ENCODE data around the gene TCAIM. TPM values are rescaled to one million over a fixed set of nuclear protein-coding genes. Genes with fewer than 3 reads are reported as not detected.

The TCAIM gene
- total RNA-seq, 1 donor from 2014 or later, result 22.4 TPM

DNA sequence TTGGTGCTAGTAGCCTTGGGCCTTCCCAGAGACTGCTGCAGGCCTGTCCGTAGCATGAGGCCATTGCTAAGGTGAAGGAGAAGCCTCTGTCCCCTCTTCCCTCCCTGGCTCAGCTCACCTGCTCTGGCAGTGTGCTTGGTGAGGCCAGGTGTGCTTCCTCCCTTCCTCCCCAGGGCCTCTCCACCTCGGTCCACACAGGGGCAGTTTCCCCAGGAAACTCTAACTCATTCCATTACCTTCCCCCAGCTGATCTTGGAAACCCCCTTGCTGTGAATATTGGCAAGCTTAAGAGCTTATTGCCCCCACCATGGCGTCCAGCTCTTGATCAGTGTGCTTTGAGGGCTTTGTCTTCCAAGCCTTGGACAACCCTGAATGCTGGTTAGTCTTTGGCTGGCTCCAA is 86.2 kb downstream of the TCAIM start:
- no peaks in the 10 kb centered on the region for H3K9me3 Mint-ChIP-seq
- H3K4me3 Mint-ChIP-seq, result no peak overlapping the region
- H3K36me3 Mint-ChIP-seq, result no peaks in the 10 kb centered on the region
- no peaks in the 10 kb centered on the region for H3K27me3 Mint-ChIP-seq
- no peak for DNase-seq (ENCODE audit: extremely low spot score, unreplicated experiment)
- TF ChIP-seq, protein P1, sequence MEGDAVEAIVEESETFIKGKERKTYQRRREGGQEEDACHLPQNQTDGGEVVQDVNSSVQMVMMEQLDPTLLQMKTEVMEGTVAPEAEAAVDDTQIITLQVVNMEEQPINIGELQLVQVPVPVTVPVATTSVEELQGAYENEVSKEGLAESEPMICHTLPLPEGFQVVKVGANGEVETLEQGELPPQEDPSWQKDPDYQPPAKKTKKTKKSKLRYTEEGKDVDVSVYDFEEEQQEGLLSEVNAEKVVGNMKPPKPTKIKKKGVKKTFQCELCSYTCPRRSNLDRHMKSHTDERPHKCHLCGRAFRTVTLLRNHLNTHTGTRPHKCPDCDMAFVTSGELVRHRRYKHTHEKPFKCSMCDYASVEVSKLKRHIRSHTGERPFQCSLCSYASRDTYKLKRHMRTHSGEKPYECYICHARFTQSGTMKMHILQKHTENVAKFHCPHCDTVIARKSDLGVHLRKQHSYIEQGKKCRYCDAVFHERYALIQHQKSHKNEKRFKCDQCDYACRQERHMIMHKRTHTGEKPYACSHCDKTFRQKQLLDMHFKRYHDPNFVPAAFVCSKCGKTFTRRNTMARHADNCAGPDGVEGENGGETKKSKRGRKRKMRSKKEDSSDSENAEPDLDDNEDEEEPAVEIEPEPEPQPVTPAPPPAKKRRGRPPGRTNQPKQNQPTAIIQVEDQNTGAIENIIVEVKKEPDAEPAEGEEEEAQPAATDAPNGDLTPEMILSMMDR (conservative IDR thresholded peaks at IDR 0.05), result no peak
- no peak overlapping the region for H3K27ac Mint-ChIP-seq
- H3K4me1 Mint-ChIP-seq (ENCODE audit: unreplicated experiment), result no peaks in the 10 kb centered on the region

DNA sequence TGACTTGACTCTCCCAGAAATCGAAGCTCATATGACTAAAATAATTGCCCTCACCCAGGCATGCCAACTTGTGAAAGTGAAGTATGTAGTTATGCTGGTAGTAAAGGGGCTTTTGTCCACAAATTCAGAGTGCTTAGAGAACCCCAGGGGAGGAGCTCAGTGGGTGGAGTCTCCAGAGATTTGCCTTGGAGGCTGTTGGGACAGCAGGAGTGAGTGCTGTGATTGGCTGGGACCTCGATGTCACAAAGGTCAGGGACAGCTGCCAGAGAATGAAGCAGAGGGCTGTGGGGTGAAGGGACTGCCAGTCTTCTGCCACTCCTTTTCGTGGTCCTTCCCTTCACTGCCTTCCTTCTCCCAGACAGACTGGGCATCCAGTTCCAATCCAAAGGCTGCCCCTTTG is 89.1 kb downstream of the TCAIM start:
- Mint-ChIP-seq H3K4me1 (ENCODE audit: unreplicated experiment) (no peaks in the 10 kb centered on the region), H3K27me3 (no peaks in the 10 kb centered on the region), H3K9me3 (no peaks in the 10 kb centered on the region), H3K4me3 (no peak overlapping the region), H3K36me3 (no peaks in the 10 kb centered on the region), H3K27ac (no peak overlapping the region)
- TF ChIP-seq, protein P1 (conservative IDR thresholded peaks at IDR 0.05), result no peak
- no peak for DNase-seq (ENCODE audit: extremely low spot score, unreplicated experiment)

DNA sequence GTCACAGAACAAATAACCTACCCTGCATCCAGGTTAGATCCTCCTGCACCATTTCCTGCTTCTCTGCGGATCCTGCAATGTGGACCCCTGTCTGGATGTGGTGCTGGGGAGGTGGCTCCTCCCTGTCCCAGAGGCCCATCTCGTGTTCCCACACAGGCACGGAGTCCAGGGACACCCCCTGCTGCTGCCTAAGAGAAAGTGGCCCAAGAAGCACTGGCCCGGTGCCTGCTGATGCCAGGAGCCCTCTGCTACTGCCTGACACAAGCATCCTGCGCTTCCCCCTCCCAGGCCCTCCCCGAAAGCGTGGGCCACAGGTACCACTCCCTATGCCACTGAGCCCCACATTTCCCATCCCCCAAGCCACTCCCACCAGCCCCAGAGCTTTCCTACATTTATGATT is 90.3 kb downstream of the TCAIM start:
- no peaks in the 10 kb centered on the region for H3K27me3 Mint-ChIP-seq
- no peaks in the 10 kb centered on the region for H3K9me3 Mint-ChIP-seq
- no peak for DNase-seq (ENCODE audit: extremely low spot score, unreplicated experiment)
- H3K27ac Mint-ChIP-seq, result no peak overlapping the region
- H3K4me1 Mint-ChIP-seq (ENCODE audit: unreplicated experiment), result no peaks in the 10 kb centered on the region
- TF ChIP-seq, protein P1 (conservative IDR thresholded peaks at IDR 0.05), result no peak
- no peaks in the 10 kb centered on the region for H3K36me3 Mint-ChIP-seq
- no peak overlapping the region for H3K4me3 Mint-ChIP-seq

DNA sequence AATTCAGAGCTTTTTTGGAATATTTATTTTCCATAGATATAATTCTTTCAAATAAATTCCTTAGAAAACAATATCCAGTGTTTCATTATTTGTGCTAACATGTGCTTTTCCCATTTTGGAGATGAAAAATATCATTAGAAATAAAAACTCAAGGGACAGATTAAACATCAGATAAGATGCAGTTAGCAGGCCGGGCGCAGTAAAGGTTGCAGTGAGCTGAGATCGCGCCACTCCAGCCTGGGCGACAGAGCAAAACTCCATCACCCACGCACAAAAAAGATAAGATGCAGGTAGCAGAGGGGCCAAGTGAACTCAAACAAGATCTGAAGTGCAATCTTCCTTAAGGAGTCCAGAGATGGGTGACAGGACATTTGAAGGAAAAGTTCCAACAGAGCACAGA is 90.9 kb downstream of the TCAIM start:
- TF ChIP-seq, protein P1 (conservative IDR thresholded peaks at IDR 0.05), result no peak
- no peaks in the 10 kb centered on the region for H3K36me3 Mint-ChIP-seq
- H3K4me3 Mint-ChIP-seq, result no peak overlapping the region
- H3K27me3 Mint-ChIP-seq, result no peaks in the 10 kb centered on the region
- no peak overlapping the region for H3K27ac Mint-ChIP-seq
- H3K9me3 Mint-ChIP-seq, result no peaks in the 10 kb centered on the region
- DNase-seq (ENCODE audit: extremely low spot score, unreplicated experiment), result no peak
- no peaks in the 10 kb centered on the region for H3K4me1 Mint-ChIP-seq (ENCODE audit: unreplicated experiment)

DNA sequence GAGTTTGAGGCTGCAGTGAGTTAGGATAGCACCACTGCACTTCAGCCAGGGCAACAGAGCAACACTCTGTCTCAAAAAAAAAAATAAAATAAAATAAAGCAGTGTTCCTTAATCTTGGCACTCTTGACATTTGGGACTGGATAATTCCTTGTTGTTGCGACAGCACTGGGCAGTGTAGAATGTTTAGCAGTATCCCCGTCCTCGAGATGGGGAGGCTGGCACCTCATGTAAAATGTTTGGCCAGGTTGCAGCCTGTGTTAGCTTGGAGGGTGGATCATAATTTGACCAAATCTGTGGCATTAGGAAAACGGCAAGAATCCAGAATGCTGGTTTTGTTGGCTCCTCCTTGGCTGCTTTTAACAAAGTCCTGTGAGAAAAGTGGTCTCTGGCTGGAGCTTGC is 91.9 kb downstream of the TCAIM start:
- TF ChIP-seq, protein P1 (conservative IDR thresholded peaks at IDR 0.05), result no peak
- H3K36me3 Mint-ChIP-seq, result no peaks in the 10 kb centered on the region
- no peak overlapping the region for H3K27ac Mint-ChIP-seq
- H3K27me3 Mint-ChIP-seq, result no peaks in the 10 kb centered on the region
- H3K9me3 Mint-ChIP-seq, result peaks cover 3% of the 10 kb centered on the region
- H3K4me3 Mint-ChIP-seq, result no peak overlapping the region
- DNase-seq (ENCODE audit: extremely low spot score, unreplicated experiment), result no peak
- no peaks in the 10 kb centered on the region for H3K4me1 Mint-ChIP-seq (ENCODE audit: unreplicated experiment)

All from type B pancreatic cell (in vitro differentiated cells).